T-helper 2 cell (primary cell): ENCODE data around the gene ENDOV.
A peak's percentile ranks its signal among the peaks of the same experiment; 100 is the strongest.
"Not testable (repeated sequence)": the region's sequence is repeated elsewhere in the genome, so short reads cannot be mapped to it uniquely, and the experiment has no call there.

Source experiments
- DNase-seq, 5 experiments: peaks; one replicate each; pipeline versions ENCODE4 v3.0.0 to v3.0.0-alpha.2; 2012 to 2022

Gene ENDOV

GRCh38 chr17:80388601-80389000 is 26.4 kb upstream of the ENDOV start:
- DNase-seq, result no peak

- no peak for DNase-seq
Observed at GRCh38 chr17:80389011-80389995, 25.7 kb upstream of the ENDOV start.

GRCh38 chr17:80393241-80393890 is 21.6 kb upstream of the ENDOV start:
- no peak for DNase-seq

- DNase-seq, result no peak
Observed at GRCh38 chr17:80393961-80394360, 21.0 kb upstream of the ENDOV start.

GRCh38 chr17:80394629-80395216 is 20.2 kb upstream of the ENDOV start:
- no peak for DNase-seq

- no peak for DNase-seq
Observed at GRCh38 chr17:80395402-80396151, 19.4 kb upstream of the ENDOV start.

GRCh38 chr17:80396157-80397033 is 18.6 kb upstream of the ENDOV start:
- DNase-seq, result peak in 1 of 5 experiments; percentile 29

GRCh38 chr17:80397034-80397387 is 18.0 kb upstream of the ENDOV start:
- DNase-seq, result no peak

- DNase-seq, result no peak
Observed at GRCh38 chr17:80397686-80398085, 17.3 kb upstream of the ENDOV start.

- not testable (repeated sequence) for DNase-seq
Observed at GRCh38 chr17:80401086-80401485, 13.9 kb upstream of the ENDOV start.

GRCh38 chr17:80402102-80402501 is 12.9 kb upstream of the ENDOV start:
- DNase-seq, result not testable (repeated sequence)

GRCh38 chr17:80402959-80403358 is 12.0 kb upstream of the ENDOV start:
- DNase-seq, result no peak

- no peak for DNase-seq
Observed at GRCh38 chr17:80406146-80406545, 8.8 kb upstream of the ENDOV start.

- DNase-seq, result not testable (repeated sequence)
Observed at GRCh38 chr17:80407917-80408316, 7.0 kb upstream of the ENDOV start.

GRCh38 chr17:80408872-80409271 is 6.1 kb upstream of the ENDOV start:
- DNase-seq, result no peak

- no peak for DNase-seq
Observed at GRCh38 chr17:80409626-80410025, 5.3 kb upstream of the ENDOV start.

GRCh38 chr17:80410441-80411087 is 4.4 kb upstream of the ENDOV start:
- DNase-seq, result not testable (repeated sequence)

GRCh38 chr17:80413771-80414507 is 1.0 kb upstream of the ENDOV start:
- DNase-seq, result no peak

GRCh38 chr17:80414508-80414802 is 512 bp upstream of the ENDOV start:
- no peak for DNase-seq

- no peak for DNase-seq
Observed at GRCh38 chr17:80415626-80416137, 715 bp downstream of the ENDOV start.
